Retina (tissue), 1 donor: ENCODE measurements around the gene IWS1.
"Not testable (repeated sequence)": the region's sequence is repeated elsewhere in the genome, so short reads cannot be mapped to it uniquely, and the experiment has no call there.

Source experiments
- DNase-seq: peaks from one replicate; pipeline ENCODE4 v3.0.0-alpha.2; 2016

The IWS1 gene

DNA sequence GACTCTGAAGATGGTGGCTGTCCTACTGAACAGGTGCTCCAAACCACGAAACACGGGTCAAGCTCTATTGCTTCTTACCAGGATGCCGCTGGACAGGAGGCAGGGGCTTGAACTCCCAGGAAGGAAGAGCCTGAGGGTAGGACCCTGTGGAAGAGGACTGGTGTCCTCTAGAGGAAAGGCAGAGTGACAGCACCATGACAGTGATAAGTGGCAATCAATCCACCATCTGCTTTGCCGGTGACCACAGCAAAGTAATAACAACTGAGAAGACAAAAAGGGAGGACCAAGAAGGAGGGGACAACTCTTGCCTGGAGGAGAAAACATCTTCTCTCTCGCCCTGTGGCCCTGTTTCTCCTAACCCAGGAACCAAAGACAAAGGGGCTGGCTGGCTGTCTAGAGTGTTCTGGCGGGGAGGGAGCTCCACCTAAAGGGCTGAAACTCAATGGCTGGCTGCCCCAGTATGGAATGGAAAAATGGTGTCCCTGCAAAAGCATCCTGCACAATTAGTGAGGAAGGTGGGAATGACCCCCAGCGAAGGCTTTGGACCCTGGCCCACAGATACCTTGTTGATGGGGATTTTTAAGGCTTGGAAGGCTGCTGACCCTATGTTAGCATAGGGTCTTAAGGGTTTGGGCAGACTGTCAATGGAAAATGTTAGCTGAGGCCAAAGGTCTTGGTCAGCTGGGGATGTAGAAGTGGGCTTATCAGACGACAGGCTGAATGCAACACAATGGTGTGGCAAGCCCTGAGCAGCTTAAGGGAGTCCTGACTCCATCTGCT is 72.7 kb downstream of the IWS1 start:
- no peak for DNase-seq

DNA sequence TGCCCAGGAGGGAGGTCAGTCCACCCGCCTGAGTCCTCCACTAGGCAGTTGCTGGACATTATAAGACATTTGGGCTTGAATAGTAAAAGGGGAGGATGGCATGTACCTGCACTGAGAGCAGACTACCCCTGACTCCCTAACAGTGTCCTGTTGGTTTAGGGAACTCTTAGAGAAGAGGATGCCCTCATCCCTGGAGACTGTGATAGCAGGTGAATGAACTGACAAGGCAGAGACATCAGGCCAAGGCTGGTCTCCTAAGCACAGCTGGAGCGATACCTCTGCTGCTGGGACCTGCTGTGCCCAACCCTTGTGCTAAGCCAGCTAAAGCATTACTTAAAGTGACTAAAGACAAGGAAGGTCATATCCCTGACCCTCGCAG is 73.3 kb downstream of the IWS1 start:
- no peak for DNase-seq

GRCh38 chr2:127452423-127452822 is 73.9 kb downstream of the IWS1 start:
- DNase-seq: not testable (repeated sequence)

- DNase-seq: no peak
Observed at GRCh38 chr2:127451981-127452380, 74.3 kb downstream of the IWS1 start.

- DNase-seq: no peak
Observed at GRCh38 chr2:127449898-127450297, 76.4 kb downstream of the IWS1 start.

DNA sequence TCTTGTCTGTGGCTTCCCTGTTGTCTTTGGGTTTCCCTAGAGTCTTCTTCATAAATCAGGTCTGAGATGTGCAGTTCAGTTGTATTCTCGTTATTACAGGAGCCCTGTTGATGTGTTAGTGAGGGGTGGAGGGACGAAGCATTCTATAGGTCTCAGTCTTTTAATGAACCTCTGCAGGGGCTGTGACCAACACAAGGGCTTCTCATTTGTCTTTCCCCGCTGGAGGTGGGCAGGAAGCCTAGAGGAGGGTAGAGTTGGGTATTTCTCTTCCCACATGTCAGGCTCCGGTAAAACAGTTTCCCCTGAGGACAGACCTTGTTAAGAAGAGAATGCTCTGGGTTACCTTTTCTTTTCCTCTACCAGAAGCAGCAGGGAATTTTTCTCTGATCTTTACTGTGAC is 76.9 kb downstream of the IWS1 start:
- no peak for DNase-seq

DNA sequence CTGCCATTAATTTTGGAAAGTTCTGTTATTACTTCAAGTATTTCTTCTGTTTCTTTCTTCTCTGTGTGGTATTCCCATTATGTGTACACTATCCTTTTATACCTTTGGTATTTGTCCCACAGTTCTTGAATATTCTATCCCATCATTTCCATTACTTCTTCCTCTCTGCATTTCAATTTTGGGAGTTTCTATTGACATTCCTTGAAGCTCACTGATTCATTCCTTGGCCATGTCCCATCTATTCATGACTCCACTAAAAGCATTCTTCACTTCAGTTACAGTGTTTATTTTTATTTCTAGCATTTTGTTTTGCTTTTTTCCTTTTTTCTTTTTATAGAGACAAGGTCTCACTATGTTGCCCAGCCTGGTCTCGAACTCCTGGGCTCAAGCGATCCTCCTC is 77.8 kb downstream of the IWS1 start:
- no peak for DNase-seq

GRCh38 chr2:127439343-127439742 is 86.9 kb downstream of the IWS1 start:
- DNase-seq: no peak

- DNase-seq: no peak
Observed at GRCh38 chr2:127437781-127438726, 88.2 kb downstream of the IWS1 start.

DNA sequence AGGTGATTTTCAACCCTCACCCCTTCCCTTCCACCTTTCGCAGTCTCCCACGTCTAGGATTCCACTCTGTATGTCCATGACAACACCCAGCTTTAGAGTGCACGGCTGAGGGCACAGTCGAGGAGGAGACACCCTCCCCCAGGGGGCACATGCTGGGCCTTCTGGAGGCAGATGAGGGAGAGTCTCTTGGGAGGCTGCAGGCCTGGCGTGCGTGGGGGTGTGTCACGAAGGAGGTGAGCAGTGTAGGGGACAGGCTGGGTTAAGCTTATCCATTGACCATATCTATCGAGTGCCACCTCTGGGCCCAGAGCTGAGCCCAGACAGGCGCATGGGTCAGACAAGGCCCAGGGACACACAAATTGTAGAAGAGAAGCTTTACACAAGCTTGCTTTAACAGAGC is 89.2 kb downstream of the IWS1 start:
- DNase-seq: no peak

- no peak for DNase-seq
Observed at GRCh38 chr2:127434515-127434914, 91.8 kb downstream of the IWS1 start.

GRCh38 chr2:127431408-127432023 is 94.8 kb downstream of the IWS1 start:
- no peak for DNase-seq
